Hepatocyte (in vitro differentiated cells): ENCODE data around the gene EVPLL.
"Not testable (repeated sequence)": the region's sequence is repeated elsewhere in the genome, so short reads cannot be mapped to it uniquely, and the experiment has no call there.

Experiments
- EZH2 ChIP-seq: fragments of 200-600 bp; sonication (generic); IDR thresholded peaks from 2 replicates; pipeline ENCODE4 v1.6.1; 2016; ENCODE audit warnings: antibody characterized with exemption, mild to moderate bottlenecking, borderline replicate concordance
- TF ChIP-seq, protein P1 (sequence below): fragments of 200-600 bp; sonication (generic); IDR thresholded peaks from 2 replicates; pipeline ENCODE4 v1.5.1; 2016; ENCODE audit warnings: antibody characterized with exemption, mild to moderate bottlenecking; ENCODE audit not compliant: poor library complexity

DNA sequence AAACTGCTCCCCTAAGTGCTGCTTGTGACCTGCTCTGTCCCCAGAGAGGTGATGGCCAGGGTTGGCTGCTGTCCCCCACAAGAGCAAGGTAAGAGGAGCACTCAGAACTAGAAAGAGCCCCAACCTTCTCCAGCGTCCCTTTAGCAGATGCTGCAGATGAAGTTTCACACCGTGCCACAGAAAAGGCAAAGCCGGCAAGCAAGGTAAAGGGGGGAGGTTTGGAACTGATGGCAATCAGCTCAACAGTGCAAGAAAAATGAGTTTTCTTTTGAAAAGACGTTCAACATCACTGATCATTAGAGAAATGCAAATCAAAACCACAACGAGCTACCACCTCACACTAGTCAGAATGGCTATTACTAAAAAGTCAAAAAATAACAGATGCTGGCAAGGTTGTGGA lies 26.0 kb downstream of the EVPLL start:
- TF ChIP-seq, protein P1, sequence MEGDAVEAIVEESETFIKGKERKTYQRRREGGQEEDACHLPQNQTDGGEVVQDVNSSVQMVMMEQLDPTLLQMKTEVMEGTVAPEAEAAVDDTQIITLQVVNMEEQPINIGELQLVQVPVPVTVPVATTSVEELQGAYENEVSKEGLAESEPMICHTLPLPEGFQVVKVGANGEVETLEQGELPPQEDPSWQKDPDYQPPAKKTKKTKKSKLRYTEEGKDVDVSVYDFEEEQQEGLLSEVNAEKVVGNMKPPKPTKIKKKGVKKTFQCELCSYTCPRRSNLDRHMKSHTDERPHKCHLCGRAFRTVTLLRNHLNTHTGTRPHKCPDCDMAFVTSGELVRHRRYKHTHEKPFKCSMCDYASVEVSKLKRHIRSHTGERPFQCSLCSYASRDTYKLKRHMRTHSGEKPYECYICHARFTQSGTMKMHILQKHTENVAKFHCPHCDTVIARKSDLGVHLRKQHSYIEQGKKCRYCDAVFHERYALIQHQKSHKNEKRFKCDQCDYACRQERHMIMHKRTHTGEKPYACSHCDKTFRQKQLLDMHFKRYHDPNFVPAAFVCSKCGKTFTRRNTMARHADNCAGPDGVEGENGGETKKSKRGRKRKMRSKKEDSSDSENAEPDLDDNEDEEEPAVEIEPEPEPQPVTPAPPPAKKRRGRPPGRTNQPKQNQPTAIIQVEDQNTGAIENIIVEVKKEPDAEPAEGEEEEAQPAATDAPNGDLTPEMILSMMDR = not testable (repeated sequence)
- not testable (repeated sequence) for TF ChIP-seq EZH2
